Ishikawa (cell line): ENCODE data around the gene TBPL2.

Source experiments
- CEBPB ChIP-seq: IDR thresholded peaks from 2 replicates; pipeline ENCODE4 v1.6.1; 2012
- EGR1 ChIP-seq: IDR thresholded peaks from 2 replicates; pipeline ENCODE4 v1.6.1; 2012
- EP300 ChIP-seq: IDR thresholded peaks from 2 replicates; pipeline ENCODE4 v1.6.1; 2012; ENCODE audit warnings: borderline replicate concordance
- FOXM1 ChIP-seq: IDR thresholded peaks from 2 replicates; pipeline ENCODE4 v1.6.1; 2012; ENCODE audit warnings: low read depth, borderline replicate concordance
- RAD21 ChIP-seq: IDR thresholded peaks from 2 replicates; pipeline ENCODE4 v1.6.1; 2012; ENCODE audit warnings: low read depth
- REST ChIP-seq: IDR thresholded peaks from 2 replicates; pipeline ENCODE4 v1.6.1; 2012; ENCODE audit warnings: low read depth, mild to moderate bottlenecking
- TAF1 ChIP-seq: IDR thresholded peaks from 2 replicates; pipeline ENCODE4 v1.6.1; 2012; ENCODE audit warnings: low read depth, mild to moderate bottlenecking
- TCF12 ChIP-seq: IDR thresholded peaks from 2 replicates; pipeline ENCODE4 v1.6.1; 2012; ENCODE audit warnings: low read depth
- TEAD4 ChIP-seq: IDR thresholded peaks from 2 replicates; pipeline ENCODE4 v1.6.1; 2012
- YY1 ChIP-seq: IDR thresholded peaks from 2 replicates; pipeline ENCODE4 v1.6.1; 2012; ENCODE audit warnings: low read depth
- ZBTB7A ChIP-seq: IDR thresholded peaks from 2 replicates; pipeline ENCODE4 v1.6.1; 2012; ENCODE audit warnings: low read depth
- TF ChIP-seq, protein P1 (sequence below): IDR thresholded peaks from 2 replicates; pipeline ENCODE4 v1.6.1; 2012

DNA sequence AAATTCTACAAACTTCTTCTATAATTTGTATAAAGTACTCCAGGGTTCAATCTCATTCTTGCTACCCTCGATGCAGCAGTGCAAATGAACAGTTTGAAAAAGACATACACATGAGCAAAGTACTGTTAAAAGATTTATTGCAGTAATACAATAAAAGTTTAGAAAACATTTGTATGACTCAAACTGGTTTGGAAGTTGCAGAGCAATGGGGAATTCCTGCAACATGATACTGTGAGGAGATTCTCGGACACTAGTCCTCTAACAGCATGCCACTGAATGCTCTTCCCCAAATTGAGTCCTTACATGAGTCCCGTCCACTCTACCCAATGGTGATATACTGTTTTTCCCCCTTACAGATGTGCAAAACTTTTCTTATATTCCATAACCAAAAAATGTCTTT lies 74.1 kb downstream of the TBPL2 start:
- TF ChIP-seq RAD21 (no peak), EP300 (no peak), FOXM1 (no peak), CEBPB (no peak), REST (no peak), TCF12 (no peak), ZBTB7A (no peak), TAF1 (no peak), YY1 (no peak), EGR1 (no peak), TEAD4 (no peak)
- TF ChIP-seq, protein P1, sequence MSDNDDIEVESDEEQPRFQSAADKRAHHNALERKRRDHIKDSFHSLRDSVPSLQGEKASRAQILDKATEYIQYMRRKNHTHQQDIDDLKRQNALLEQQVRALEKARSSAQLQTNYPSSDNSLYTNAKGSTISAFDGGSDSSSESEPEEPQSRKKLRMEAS = no peak
